HG02642 (cell line): ENCODE measurements around the gene GK.
A peak's percentile ranks its signal among the peaks of the same experiment; 100 is the strongest.
"Not testable (repeated sequence)": the region's sequence is repeated elsewhere in the genome, so short reads cannot be mapped to it uniquely, and the experiment has no call there.

Source experiments
- ATAC-seq: cut with Tn5 transposase; IDR thresholded peaks from one replicate; pipeline ENCODE4 v1.9.1; 2021; ENCODE audit warnings: mild to moderate bottlenecking; ENCODE audit not compliant: unreplicated experiment, poor library complexity

Gene GK

DNA sequence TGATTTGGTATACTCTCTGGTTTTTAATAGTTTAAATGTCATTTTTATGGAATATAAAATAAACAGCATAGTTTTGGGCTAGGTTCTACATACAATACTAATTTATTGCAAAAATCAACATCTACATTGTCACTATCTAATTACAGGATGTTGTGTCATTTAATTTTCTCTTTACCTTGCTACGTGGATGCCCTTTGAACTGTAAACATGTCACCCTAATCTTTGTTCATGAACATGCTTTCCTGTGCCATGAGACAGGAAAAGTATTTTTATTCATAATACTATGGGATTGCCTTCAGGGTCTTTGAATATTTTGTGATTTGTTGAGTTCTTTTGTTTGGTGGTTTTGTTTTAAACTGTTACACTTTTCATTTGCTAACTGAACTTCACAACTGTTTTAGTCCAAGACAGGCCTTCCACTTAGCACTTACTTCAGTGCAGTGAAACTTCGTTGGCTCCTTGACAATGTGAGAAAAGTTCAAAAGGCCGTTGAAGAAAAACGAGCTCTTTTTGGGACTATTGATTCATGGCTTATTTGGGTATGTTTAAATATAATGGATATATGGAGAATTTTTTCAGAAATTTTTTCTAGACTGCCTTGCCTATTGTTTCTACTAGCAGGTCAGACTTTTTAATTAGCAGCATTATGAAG, 40.9 kb downstream of the GK start:
- no peak for ATAC-seq

- ATAC-seq, result no peak
Observed at GRCh38 chrX:30702736-30703135, 49.5 kb downstream of the GK start.

GRCh38 chrX:30706216-30706775, 53.1 kb downstream of the GK start:
- ATAC-seq, result no peak

- ATAC-seq, result no peak
Observed at GRCh38 chrX:30712214-30712613, 59.0 kb downstream of the GK start.

DNA sequence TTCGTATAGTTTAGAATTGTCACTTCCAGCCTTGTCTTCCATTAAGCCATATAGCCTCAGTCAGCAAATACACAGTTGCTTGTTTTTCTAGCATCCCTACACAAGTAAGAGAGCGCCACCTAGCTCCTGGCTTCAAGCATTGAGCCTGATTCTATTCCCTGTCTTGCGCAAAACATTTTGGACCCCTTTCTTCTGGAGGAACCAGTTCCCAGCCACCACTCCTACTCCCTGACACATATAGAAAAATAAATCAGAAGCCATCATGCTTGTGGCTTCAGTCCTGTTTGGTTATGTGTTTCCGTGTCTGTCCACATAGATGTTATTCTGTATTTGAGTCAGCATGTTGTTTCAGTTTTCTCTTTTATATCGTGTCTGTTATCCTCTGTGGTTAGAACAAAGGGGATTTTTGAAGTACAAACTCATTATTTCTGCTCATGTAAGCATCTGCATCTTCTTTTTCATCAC, 59.9 kb downstream of the GK start:
- peak; percentile 93 for ATAC-seq

- ATAC-seq, result no peak
Observed at GRCh38 chrX:30714138-30714537, 60.9 kb downstream of the GK start.

DNA sequence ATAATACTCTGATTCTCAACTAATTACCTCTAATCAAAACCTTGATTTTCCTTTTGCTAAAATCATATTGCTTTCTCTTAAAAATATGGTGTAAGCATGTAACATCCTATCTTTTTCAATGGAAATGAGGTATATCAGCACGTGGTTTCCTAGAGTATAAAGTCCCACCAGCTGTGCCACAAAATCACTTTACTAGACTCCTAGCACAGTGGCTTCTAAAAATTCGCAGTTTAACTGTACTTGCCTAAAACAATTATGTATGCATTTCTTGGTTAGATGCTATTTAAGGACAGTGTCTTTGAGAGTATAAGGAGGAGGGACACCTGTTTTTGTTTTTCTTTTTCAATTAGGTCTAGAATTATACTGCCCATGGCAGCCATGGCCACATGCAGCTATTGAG, 62.8 kb downstream of the GK start:
- ATAC-seq, result no peak

- ATAC-seq, result no peak
Observed at GRCh38 chrX:30733852-30734660, 80.8 kb downstream of the GK start.

DNA sequence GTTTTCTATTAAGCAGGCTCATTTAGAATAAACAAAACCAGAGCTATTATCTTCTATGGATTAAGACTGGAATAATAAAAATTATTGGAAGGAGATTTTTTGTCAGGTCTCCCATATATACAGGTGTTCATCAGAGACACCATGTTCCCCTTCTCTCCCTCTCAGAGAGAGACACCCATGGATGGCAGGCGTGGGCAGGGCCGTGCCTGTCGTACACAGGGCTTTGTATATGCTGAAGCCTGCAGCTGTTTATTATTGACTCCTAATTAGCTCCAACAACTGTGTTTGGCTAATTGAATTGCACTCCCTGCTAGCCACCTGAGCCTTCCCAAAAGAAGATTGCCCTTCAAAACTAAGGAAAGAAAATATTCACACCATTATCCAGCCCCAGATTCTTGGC, 81.6 kb downstream of the GK start:
- ATAC-seq, result no peak

GRCh38 chrX:30735839-30736238, 82.6 kb downstream of the GK start:
- peak; percentile 83 for ATAC-seq

DNA sequence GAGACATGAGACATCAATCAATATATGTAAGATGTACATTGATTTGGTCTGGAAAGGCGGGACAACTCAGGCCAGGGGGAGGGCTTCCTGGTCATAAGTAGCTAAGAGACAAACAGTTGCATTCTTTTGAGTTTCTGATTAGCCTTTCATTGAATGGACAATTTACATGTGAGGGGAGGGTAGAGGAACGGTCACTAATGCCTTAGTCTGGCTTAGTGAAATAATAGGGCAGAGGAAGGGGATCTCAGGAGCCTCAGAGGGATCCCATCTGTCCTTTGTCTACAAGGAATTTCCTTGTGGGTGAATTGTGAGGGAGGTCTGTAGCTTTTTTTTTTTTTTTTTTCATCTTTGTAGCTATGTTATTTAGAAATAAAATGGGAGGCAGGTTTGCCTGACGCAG, 88.3 kb downstream of the GK start:
- no peak for ATAC-seq

GRCh38 chrX:30748342-30748960, 95.2 kb downstream of the GK start:
- no peak for ATAC-seq

DNA sequence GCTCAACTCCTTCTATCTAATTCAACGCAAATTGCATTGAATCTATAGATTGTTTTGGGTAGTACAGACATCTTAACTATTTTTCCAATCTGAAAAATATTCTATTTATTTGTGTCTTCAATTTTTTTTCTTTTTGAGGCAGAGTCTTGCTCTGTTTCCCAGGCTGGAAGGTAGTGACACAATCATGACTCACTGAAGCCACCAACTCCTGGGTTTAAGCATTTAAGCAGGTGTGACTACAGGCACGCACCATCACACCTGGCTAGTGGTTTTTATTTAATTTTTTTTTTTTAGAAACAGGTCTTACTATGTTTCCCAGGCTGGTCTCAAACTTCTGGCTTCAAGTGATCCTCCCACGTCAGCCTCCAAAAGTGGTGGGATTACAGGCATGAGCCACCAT, 98.3 kb downstream of the GK start:
- ATAC-seq, result no peak

GRCh38 chrX:30762755-30763154, 109.5 kb downstream of the GK start:
- ATAC-seq, result no peak

- not testable (repeated sequence) for ATAC-seq
Observed at GRCh38 chrX:30773764-30774163, 120.5 kb downstream of the GK start.

DNA sequence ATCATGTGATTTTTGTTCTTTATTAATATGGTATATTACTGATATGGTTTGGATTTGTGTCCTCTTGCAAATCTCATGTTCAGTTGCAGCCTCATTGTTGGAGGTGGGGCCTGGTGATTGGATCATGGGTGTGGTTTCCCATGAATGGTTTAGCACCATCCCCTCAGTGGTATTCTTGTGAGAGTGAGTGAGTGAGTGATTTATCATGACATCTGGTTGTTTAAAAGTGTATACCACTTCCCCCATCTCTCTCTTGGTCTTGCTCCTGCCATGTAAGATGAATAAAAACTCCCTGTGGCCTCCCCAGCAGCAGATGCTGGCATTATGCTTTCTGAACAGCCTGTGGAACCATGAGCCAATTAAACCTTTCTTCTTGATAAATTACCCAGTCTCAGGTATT, 124.4 kb downstream of the GK start:
- no peak for ATAC-seq

GRCh38 chrX:30779453-30780030, 126.3 kb downstream of the GK start:
- ATAC-seq, result no peak
